ENCODE data around the gene TNFRSF19.
"Not testable (repeated sequence)": the region's sequence is repeated elsewhere in the genome, so short reads cannot be mapped to it uniquely, and the experiment has no call there.

Gene TNFRSF19

GRCh38 chr13:23570921-23571315 lies 706 bp downstream of the TNFRSF19 start:
- no peak for DNase-seq (ENCODE audit: low read depth)

DNA sequence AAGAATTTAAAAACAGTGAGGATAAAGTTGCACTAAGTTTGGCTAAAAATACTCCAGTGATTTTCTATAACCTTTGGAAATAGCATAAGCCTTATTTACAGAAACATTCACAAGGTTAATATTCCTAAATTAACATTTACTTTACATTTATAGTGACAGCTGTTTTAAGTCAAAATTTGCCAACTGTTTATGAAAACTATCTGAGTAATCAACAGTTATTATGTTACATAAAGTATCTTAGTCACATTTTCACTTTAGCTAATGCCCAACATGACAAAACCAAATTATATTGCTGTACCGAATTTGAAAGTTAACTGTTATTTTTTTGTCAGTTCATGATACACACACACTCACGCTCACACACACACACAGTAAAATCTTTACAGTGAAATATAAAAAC lies 1.2 kb downstream of the TNFRSF19 start:
- DNase-seq (ENCODE audit: low read depth), result no peak

DNA sequence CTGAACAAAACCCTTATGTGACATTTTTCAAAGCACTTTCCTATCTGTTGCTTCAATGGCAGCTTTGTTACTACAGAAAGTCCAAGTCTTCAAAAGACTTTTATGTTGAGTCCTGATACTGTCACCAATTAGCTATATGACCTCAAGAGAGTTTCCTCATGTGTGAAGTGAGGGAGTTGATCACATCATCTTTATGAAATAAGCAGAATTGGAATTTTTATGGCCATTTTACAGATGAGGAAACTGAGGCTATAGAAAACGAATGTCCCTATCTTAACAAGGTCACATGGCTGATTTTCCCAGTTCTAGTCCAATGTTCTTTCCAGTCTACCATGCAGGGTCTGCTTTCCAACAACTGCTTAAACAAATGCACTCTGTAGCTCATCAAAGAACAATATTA lies 2.6 kb downstream of the TNFRSF19 start:
- no peak for DNase-seq (ENCODE audit: low read depth)

- no peak for DNase-seq (ENCODE audit: low read depth)
Measured at GRCh38 chr13:23574421-23575145, 4.4 kb downstream of the TNFRSF19 start.

DNA sequence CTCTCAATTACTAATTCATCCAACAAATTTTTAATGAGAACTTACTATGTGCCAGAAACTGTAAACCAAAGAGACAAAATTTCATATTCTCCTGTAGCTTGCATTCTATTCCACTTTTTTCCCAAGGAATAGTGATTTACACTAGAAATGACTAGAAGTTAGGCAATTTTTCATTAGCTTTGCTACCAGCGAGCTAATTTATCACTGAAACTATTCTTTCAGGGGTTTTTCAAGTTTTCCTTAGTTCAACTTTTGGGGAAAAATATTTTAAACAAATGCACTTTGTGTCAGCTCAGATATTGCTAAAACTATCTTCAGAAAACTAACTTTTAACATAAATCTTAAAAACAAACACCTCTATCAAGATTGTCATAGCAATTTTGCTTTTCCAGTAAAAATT lies 5.4 kb downstream of the TNFRSF19 start:
- DNase-seq (ENCODE audit: low read depth), result no peak

DNA sequence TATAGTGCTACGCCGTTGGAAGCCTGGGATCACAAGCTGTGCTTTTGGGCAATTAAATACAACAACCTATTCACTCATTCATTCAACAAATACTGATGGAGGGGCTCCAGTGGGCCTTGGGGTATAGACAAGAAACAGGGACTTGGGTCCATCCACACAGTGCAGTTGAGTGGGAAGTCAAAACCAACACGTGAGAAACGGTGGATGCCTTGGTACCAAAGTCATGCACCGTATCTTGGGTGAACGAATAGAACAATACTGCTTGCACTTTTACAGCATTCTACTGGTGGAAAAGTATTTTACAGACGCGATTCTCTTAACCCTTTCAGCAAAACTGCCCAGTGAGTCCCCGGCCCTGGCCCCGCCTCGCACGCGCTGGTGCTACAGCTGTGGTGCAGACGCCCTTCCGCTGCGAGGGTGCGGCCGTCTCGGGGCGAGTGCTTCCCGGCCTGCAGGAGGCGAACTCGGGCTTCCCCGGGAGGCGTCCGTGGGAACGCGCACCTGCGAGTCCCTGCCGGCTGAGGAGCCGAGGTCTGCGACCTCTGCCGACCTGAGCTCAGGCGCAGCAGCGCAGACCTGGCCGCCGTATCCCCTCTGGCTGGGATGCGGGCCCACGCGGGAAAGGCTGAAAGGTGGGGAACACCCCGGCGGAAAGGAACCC lies 8.3 kb downstream of the TNFRSF19 start:
- DNase-seq (ENCODE audit: low read depth), result peak; percentile 39

DNA sequence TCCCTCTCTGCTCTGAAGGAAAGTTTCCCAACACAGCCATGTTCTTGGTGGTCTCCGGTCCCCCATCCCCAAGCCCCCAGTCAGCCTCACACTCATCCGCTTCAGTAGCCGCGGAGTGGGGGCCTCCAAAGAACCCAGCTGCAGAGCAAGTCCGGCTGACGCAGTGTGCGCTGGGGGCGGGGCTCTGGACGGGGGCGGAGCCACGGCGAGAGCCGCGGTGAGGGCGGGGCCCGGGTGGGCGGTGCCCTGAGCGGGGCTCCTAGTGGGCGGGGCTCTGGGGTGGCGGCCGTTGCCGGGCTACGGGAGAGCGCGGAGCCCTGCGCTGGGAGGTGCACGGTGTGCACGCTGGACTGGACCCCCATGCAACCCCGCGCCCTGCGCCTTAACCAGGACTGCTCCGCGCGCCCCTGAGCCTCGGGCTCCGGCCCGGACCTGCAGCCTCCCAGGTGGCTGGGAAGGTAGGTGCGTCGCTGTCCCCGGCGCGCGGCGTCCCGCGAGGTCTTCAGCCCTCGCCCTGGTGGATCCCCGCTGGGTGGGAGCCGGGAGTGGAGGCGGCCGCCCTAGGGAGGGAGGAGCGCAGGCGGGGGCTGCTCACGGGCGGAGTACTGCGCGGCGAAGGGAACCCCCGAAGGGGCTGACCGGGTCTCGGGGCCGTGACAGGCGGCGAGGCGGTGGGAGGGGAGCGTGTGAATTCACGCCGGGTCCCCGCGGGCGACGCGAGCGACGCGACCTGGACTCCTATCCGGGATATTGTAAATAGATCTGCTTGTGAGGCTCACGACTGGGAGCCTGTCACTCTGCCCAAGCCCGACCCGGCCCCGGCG lies 9.1 kb downstream of the TNFRSF19 start:
- peak; percentile 79 for DNase-seq (ENCODE audit: low read depth)

DNA sequence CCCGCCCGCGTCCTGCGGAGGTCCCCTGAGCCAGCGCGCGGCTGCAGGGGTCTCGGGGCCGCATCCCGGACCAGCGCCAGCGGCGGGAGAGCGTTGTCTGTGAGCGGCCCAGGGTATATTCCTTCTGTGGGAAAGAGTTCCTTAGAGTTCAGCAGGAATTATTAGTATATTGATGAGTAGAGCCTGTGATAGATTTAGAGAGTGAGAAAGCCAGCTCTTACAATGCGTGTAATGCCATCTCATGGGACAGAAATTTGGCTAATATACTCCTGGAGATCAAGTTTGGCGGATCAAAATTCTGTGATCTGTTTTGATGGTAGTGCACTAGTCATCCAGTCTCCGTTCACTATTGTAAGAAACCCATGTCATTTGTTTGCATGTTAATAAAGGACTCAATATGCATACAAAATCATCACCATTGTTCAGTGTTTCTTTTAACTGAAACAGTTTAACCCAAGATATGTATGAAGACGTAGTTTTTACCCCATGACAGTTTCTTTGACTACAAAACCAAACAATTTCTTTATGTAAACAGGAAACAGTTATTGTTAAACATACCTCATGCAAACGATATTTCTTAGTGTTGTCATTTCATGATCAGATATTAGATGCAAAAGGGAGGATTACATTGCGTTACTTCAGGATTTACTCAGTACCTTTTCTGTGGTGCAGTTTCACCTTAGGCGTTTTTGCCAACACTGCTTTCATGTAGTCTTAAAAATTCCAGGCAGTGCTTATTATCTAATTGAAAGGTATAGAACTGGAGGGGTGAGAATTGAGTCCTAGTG lies 9.9 kb downstream of the TNFRSF19 start:
- DNase-seq (ENCODE audit: low read depth), result no peak

- no peak for DNase-seq (ENCODE audit: low read depth)
Measured at GRCh38 chr13:23580684-23581060, 10.5 kb downstream of the TNFRSF19 start.

- DNase-seq (ENCODE audit: low read depth), result no peak
Measured at GRCh38 chr13:23583491-23583890, 13.3 kb downstream of the TNFRSF19 start.

GRCh38 chr13:23584275-23584674 lies 14.1 kb downstream of the TNFRSF19 start:
- no peak for DNase-seq (ENCODE audit: low read depth)

DNA sequence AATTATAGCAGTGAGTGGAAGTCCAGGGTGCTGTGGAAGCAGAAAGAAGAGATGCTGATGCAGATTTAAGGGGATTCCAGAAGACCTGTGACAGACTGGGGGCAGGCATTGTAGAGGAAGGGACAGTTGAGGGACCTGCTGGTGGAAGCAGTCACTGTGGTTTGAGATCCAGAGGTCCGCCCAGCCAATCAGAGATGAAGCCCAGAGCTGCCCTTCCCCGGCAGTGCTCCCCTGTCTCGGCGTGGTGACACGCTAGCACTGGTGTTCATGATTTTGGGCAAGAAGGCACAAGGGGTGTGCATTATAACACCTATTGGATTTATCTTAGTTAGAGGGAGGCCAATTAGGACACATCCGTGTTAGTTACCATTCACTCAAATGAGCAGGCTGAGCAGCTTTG lies 16.1 kb downstream of the TNFRSF19 start:
- DNase-seq (ENCODE audit: low read depth), result no peak

DNA sequence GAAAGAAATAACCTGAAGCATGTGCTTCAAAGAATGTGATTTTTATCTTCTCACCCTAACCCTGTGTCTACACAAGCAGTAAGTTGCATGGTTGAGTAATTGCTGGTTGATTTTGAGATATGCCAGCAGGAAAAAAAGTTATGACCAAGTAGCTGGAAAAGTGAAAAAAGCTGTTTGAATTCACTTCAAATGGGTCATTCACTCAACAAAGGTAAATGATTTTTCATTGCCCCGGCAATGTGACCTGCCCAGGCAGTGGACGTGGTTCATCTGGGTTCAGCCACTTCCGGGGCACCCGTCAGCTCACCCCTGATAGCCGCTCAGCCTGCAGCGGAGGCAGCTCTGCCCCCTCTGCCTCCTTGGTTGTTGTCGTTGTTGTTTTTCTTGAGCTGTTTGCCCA lies 18.5 kb downstream of the TNFRSF19 start:
- no peak for DNase-seq (ENCODE audit: low read depth)

DNA sequence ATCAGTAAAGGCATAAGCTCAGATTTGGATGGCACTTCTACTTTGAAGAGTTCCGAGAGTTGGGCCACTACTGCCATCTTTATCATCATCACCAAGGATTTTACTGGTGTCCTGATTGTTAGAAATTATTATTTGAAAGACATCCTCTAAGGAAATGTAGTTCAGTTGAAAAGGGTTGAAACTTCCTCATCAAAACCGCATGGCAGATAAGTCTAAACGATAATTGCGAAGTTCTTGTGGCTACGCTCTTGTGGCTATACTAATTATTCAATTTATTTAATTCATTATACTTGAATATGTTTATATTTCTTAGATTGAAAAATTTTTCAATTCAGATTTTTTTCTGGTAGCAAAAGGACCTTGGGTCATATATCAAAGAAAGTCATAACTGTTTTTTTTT lies 22.4 kb downstream of the TNFRSF19 start:
- no peak for DNase-seq (ENCODE audit: low read depth)

GRCh38 chr13:23593148-23593547 lies 22.9 kb downstream of the TNFRSF19 start:
- no peak for DNase-seq (ENCODE audit: low read depth)

GRCh38 chr13:23594290-23594689 lies 24.1 kb downstream of the TNFRSF19 start:
- not testable (repeated sequence) for DNase-seq (ENCODE audit: low read depth)

DNA sequence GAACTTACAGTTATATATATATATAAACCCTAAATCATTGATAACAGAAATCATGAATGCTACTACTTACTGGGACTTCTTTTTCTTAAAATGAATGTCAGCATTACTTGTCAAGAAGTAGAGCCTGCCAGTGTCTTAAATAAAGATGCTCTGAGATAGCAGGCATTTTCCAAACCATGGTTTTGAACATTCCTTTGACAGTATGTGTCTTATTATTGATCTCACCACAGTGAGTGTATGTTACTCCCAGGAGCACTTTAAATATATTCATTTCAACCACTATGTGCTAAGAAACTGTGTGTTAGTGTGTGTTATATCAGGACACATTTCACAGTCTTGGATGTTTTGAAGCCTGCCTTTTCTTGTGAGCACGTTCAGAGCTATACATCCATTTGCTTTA lies 28.2 kb downstream of the TNFRSF19 start:
- DNase-seq (ENCODE audit: low read depth), result no peak

GRCh38 chr13:23599083-23599925 lies 29.1 kb downstream of the TNFRSF19 start:
- no peak for DNase-seq (ENCODE audit: low read depth)

GRCh38 chr13:23600100-23600499 lies 29.9 kb downstream of the TNFRSF19 start:
- DNase-seq (ENCODE audit: low read depth), result no peak

- DNase-seq (ENCODE audit: low read depth), result no peak
Measured at GRCh38 chr13:23600534-23600933, 30.3 kb downstream of the TNFRSF19 start.

DNA sequence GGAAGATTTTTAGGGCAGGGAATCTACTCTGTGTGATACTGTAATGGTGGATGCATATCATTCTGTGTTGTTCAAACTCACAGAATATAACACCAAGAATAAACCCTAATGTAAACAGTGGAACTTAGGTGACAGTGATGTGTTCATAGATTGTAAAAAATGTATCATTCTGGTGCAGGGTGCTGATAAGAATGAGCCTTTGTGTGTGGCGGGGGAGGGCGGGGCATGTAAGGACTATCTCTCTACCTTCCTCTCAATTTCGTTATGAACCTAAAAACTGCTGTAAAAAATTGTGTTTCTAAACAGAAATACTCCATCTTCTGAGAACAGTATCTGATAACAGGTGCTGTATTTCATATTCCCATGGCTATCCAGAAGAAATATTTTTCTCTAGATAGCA lies 35.6 kb downstream of the TNFRSF19 start:
- DNase-seq (ENCODE audit: low read depth), result no peak

All from T-helper 22 cell (primary cell).